Activated gamma-delta T cell treated with Interleukin-2 at 50 U/mL for 16 hours (primary cell): Measurements from ENCODE around the gene DAAM2.

Source experiments
- DNase-seq: peaks from one replicate; pipeline ENCODE4 v3.0.0-alpha.2; 2020

DAAM2 gene

DNA sequence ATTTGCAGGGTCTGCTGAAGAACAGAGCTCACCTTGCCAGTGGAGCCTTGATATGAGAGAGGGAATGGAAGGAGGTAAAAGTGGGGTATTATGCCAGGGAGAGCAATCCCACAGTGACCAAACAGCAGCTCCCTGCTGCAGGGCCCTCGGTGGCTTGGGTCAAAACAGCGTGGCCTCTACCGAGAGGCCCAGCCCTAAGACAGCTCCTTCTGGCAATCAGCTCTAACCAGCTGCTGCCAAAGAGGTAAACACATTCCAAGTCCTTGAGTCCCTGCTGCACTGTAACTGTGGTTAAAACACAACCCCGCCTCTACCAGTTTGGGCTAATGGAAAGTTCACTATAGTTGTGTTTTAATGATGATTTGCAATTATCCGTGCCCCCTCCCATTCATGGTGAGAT, 1.4 kb upstream of the DAAM2 start:
- DNase-seq: no peak

GRCh38 chr6:39791311-39791710, 865 bp upstream of the DAAM2 start:
- no peak for DNase-seq

- DNase-seq: no peak
Observed at GRCh38 chr6:39792540-39793450, 619 bp downstream of the DAAM2 start.

GRCh38 chr6:39793516-39793915, 1.3 kb downstream of the DAAM2 start:
- DNase-seq: no peak

- DNase-seq: no peak
Observed at GRCh38 chr6:39794231-39794630, 2.1 kb downstream of the DAAM2 start.

- DNase-seq: no peak
Observed at GRCh38 chr6:39797751-39798150, 5.6 kb downstream of the DAAM2 start.

DNA sequence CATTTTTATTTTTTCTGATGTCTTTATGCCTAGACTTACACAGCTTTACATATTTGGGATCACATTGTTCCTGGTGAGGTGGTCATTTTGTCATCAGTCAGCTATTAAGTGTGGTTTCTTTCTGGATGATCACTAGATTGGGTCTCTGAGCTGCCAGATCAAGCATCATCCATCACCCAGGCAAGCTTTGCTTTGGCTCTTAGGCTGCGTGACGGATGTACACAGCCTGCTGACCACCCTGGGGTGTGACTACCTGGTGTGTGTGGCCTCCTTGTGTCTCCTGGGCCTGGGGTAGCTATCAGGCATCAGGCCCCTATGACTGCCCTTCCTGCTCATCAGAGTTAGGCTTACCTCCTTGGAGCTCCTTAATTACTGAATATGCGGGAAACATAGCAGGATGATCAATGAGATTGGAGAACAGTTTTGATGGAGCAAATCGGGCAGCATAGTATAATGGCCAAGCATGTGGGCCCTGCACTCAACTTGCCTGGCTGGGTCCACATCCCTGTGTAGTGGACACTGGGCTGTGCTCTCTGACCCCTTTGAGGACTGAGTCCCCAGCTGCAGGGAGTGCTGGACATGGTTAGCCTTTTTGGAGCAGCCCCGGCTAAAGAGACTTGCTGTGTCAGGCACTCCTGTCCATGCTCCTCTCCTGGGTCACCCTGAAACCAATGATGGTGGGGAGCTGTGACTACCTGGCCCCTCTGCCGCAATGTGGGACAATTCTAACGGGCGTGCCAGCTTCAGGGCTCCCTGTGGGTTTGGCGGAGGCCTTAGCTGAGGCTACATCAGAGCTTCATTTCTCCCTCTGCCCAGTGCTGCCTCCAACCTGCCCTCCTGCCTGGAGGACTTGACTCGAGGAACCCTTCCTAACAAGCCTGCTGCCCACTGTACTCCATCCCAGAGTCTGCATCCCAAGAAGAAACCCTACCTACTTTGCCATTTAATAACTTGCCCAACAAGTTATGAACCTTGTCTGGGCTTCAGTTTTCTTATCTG, 8.2 kb downstream of the DAAM2 start:
- no peak for DNase-seq

GRCh38 chr6:39801456-39802251, 9.5 kb downstream of the DAAM2 start:
- DNase-seq: no peak

- DNase-seq: no peak
Observed at GRCh38 chr6:39803872-39804271, 11.7 kb downstream of the DAAM2 start.

DNA sequence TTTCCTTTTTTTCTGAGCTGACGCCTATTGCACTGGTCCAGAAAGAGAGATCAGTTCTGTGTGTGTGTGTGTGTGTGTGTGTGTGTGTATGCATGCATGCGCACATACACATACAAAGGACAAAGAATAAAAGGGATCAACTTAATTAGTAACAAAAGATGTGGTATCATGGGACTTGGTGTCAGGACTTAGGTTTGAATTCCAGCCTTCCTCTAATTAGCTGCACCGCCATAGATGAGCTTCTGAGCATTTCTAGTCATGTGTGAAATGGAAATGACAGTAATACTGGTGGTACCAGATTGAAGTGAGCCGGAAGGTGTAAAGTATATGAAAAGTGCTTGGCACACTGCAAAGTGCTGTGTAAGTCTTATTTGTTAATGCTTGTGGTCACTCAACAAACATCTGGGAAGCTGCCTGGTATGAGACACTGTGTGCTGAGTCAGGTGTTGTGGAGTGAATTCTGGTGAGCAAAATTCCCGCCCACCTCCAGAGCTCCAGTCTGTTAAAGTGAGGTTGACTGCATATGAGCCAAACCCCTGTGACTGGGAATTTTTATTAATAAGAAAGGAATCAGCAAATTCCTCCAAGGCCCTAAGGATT, 12.4 kb downstream of the DAAM2 start:
- DNase-seq: no peak

- no peak for DNase-seq
Observed at GRCh38 chr6:39806278-39806677, 14.1 kb downstream of the DAAM2 start.

DNA sequence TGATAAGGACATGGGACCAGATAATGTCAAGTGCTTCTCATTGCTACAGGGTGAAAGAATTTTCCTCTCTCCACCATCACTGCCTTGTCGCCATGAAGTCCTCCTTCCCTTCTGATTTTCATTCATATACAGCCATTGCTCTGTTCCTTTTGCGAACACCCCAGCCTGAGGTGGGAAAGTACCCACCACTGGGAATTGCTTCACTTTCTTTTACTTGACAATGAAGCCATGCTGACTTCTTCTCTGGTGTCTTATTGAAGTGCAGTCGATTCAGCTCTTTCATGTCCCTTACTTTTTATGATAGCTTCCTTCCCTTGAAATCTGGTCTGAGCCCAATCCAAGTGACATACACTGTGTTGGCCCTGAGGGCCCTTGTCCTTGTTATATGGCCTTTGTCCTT, 16.2 kb downstream of the DAAM2 start:
- no peak for DNase-seq

GRCh38 chr6:39808964-39809363, 16.8 kb downstream of the DAAM2 start:
- no peak for DNase-seq

DNA sequence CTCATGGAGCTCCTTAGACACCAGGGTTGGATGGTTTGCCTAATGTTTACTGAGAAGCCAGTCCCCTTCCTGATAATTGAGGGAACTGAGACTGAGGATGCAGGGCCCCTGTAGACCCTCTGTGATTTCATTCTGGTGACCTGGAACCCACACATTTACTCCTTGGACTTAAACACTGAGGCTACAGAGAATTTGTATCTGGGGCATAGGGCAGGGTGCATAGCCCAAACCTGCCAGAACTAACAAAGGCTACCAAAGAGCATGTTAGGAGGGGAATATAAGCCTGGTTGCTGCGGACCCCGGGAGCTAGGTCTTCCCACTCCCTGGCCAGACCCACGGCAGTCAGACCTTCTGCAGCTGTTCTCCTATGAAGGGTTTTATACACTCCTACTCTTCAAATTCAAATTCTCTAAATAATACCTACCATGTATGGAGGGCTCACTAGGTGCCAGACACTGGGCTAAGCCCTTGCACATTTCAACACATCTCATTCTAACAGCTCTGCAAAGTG, 19.7 kb downstream of the DAAM2 start:
- DNase-seq: no peak

DNA sequence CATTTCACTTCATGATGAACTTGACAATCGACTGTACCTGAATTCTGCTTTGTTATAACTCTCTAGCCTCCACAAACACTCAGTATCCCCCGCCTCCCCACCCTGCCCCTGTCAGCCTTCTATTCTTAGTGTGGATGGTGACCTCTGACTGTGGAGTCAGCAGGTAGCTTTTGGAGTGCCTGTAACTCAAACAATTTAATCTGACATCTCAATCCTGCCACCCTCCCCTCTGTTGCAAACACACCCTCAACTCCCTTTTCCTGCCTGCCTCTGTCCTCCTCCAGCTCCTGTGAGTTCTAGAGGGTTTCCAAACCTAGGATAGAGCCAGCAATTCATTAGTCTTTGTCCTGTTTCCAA, 20.3 kb downstream of the DAAM2 start:
- no peak for DNase-seq

DNA sequence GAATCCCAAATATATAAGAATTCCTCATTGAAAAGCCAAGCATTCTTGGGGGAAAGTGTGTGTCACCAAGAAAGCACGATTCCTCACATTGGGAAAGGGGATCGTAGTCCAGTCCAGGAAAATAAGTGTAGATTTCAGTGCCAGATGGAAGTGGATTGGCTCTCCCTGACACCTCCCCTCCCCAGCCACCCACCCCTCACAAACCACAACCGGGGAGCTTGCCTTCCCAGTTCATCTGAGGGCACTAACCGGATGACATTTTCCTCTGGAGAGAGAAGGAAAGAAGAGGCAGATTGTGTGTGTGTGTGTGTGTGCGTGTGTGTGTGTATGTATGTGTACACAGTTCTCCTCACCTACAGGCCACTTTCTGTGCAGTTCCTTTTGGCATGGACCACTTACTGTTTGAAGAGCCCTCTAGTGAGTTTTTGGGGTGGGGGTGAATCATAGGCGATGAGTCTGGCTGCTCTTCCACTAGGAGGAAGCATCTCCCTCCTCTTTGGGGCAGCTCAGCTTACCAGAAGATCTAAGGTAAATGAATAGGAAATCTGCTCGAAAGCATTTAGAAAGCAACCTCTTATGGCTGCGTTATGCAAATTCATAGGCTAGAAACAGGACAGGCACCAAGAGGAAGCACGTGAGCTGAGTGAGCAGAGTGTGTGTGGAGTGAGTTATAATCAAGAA, 20.8 kb downstream of the DAAM2 start:
- DNase-seq: no peak

DNA sequence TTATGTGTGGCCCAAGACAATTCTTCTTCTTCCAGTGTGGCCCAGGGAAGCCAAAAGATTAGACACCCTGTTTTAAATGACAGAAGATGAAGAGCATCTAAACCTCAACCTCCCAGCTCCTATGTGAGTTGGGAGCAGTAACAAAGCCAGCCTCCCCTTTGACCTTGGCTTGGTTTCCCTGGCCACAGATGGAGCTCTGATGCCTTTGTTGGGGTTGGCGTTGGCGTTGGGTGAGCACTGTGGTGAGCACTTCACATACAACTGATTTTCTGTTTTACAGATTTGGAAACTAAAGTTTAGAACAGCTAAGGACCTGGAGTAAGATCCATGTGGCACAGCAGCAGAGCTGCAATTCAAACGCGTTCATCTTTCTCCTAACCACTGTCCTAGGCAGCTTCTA, 22.1 kb downstream of the DAAM2 start:
- no peak for DNase-seq

DNA sequence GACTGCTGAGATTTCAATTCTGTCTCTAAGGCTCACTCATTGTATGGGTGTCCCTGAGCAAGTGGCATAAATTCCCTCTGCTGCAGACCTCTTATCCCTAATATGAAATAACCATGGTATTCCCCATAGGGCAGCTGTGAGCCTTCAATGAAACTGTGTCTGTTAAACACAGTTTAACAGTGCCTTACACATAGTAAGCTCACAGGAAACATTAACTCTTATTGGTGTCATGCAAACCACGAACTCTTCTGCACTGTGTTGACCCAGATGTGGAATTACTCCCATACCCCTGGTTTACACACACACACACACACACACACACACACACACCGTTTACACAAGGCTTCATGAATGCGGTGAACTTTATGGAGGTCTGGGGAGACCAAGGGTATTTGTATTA, 23.2 kb downstream of the DAAM2 start:
- DNase-seq: no peak

GRCh38 chr6:39816747-39817146, 24.6 kb downstream of the DAAM2 start:
- DNase-seq: no peak

DNA sequence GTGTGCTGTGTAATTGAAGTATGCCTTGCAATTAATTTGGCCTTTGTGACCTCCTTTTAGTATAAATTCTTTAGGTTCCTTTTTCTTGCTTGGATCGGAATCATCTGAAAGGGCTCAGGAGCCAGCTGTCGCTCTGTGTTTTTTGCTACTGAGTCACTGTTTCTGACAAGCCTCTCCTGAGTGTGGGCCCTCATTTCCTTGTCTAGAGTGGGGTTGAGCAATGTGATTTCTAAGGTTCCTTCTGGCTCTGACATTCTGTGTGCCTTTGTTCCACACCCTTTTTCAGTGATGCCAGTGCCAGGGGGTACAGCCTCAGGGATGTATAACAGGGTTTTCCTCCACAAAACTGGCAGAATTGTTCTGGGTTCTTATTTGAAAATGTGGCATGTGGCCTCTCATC, 26.5 kb downstream of the DAAM2 start:
- DNase-seq: no peak

DNA sequence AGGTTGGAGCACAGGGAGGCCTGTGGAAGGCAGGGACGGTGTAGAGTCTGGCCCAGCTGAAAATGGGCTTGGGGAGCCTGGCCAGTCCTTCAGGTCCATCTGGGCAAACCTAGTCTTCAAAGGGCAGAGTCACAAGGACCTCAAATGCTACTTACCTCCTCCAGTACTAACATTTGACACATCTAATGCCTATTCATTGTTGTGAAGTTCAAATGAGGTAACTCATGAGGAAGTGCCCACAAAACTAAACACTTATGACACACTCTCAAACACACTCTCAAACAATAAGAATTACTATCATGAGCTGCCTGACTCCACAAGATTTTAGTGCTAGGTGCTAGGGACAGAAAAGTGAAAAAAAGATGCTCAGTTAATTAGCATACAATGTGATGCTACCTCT, 27.1 kb downstream of the DAAM2 start:
- DNase-seq: no peak

GRCh38 chr6:39819676-39820075, 27.5 kb downstream of the DAAM2 start:
- DNase-seq: no peak
